GM12878 (cell line): Measurements from ENCODE around the gene LARGE1. TPM values are rescaled to one million over a fixed set of nuclear protein-coding genes. Genes with fewer than 3 reads are reported as not detected.

ENCODE experiments used
- ATAC-seq: fragments of 200-7000 bp; cut with Tn5 transposase; 3 replicates; pipeline ENCODE4 v1.9.1; 2020; ENCODE audit warnings: mild to moderate bottlenecking, moderate library complexity
- BruUV-seq: library from RNA; stranded (reverse); fragments of 400-500 nt; replicated peaks from 2 replicates; lab custom pipeline; 2021; lab: Mats Ljungman, UMichigan
- CTCF ChIA-PET: fragments of 300-600 bp; sonication (Branson Sonifier 250); formaldehyde crosslinking; extraction: SDS; loops from one replicate; lab custom pipeline; 2021; ENCODE audit warnings: inconsistent platforms; lab: Yijun Ruan, JAX
- POLR2A ChIA-PET: fragments of 350-600 bp; formaldehyde crosslinking; extraction: SDS; loops from one replicate; lab custom pipeline; 2021; ENCODE audit warnings: inconsistent platforms; lab: Charles Lee
- RAD21 ChIA-PET: fragments of 300-600 bp; sonication (Branson Sonifier 250); formaldehyde crosslinking; loops from one replicate; lab custom pipeline; 2023; ENCODE audit warnings: antibody characterized with exemption; ENCODE audit not compliant: unreplicated experiment; lab: Charles Lee
- SMC1A ChIA-PET: fragments of 300-600 bp; sonication (Branson Sonifier 250); formaldehyde crosslinking; loops from one replicate; lab custom pipeline; 2023; ENCODE audit not compliant: unreplicated experiment, uncharacterized antibody; lab: Charles Lee
- DNase-seq: peaks from one replicate; pipeline ENCODE4 v3.0.0-alpha.2; 2011; ENCODE audit warnings: low read depth, low spot score
- FAIRE-seq: peaks from 3 replicates; lab custom pipeline; 2011; peaks lifted over from hg19 to GRCh38; lab: Jason Lieb, UNC
- H2AFZ ChIP-seq: 2 replicates; pipeline ENCODE4 v1.6.0; 2011; ENCODE audit warnings: low read depth, low read length, control low read depth; ENCODE audit not compliant: control insufficient read depth
- H3K27ac ChIP-seq: 2 replicates; pipeline ENCODE4 v1.5.1; 2011; ENCODE audit warnings: control low read depth; ENCODE audit not compliant: control insufficient read depth, insufficient read depth
- H3K27me3 ChIP-seq, 2 experiments: replicated peaks in 1 of 2; 2 replicates each; pipeline versions ENCODE4 v1.6.0 to v1.6.1; 2011; ENCODE audit warnings: low read length in 1 of 2; ENCODE audit not compliant: control insufficient read depth in 2 of 2, insufficient read depth in 2 of 2
- H3K36me3 ChIP-seq, 2 experiments: 2 replicates each; pipeline ENCODE4 v1.5.1; 2011; ENCODE audit warnings: low read length in 1 of 2; ENCODE audit not compliant: control insufficient read depth in 2 of 2, insufficient read depth in 2 of 2
- H3K4me1 ChIP-seq: 2 replicates; pipeline ENCODE4 v1.6.1; 2011; ENCODE audit warnings: mild to moderate bottlenecking, low read length, moderate library complexity, mixed read lengths; ENCODE audit not compliant: control insufficient read depth, insufficient read depth
- H3K4me2 ChIP-seq: 2 replicates; pipeline ENCODE4 v1.6.0; 2011; ENCODE audit warnings: control low read depth; ENCODE audit not compliant: control insufficient read depth, insufficient read depth
- H3K4me3 ChIP-seq: fragments of 200-600 bp; sonication (generic); 2 replicates; pipeline ENCODE4 v1.5.1; 2016
- H3K79me2 ChIP-seq: 2 replicates; pipeline ENCODE4 v1.6.0; 2011; ENCODE audit warnings: low read length; ENCODE audit not compliant: control insufficient read depth, insufficient read depth
- H3K9ac ChIP-seq: 2 replicates; pipeline ENCODE4 v1.8.0; 2011; ENCODE audit warnings: low read length, control low read depth, mixed read lengths; ENCODE audit not compliant: control insufficient read depth, insufficient read depth
- H3K9me3 ChIP-seq: replicated peaks from 3 replicates; pipeline ENCODE4 v1.5.1; 2011; ENCODE audit warnings: mild to moderate bottlenecking, low read length; ENCODE audit not compliant: control insufficient read depth, insufficient read depth
- H4K20me1 ChIP-seq: 2 replicates; pipeline ENCODE4 v1.6.0; 2011; ENCODE audit not compliant: control insufficient read depth, insufficient read depth
- EZH2 ChIP-seq: IDR thresholded peaks from 2 replicates; pipeline ENCODE4 v1.6.1; 2012; ENCODE audit warnings: low read depth, mild to moderate bottlenecking, control low read depth, inconsistent platforms, low read length, borderline replicate concordance; ENCODE audit not compliant: control insufficient read depth
- NRF1 ChIP-seq: conservative IDR thresholded peaks from 2 replicates; pipeline ENCODE4 v1.6.1; 2011; ENCODE audit warnings: mild to moderate bottlenecking, low read depth, low read length, improper control_type of control experiment
- POLR2AphosphoS5 ChIP-seq: IDR thresholded peaks from 2 replicates; pipeline ENCODE4 v1.6.1; 2011; ENCODE audit warnings: mild to moderate bottlenecking, low read length, inconsistent platforms
- RCOR1 ChIP-seq: conservative IDR thresholded peaks from 2 replicates; pipeline ENCODE4 v1.6.1; 2012; ENCODE audit warnings: low read depth, low read length, improper control_type of control experiment
- RELA ChIP-seq: fragments of 450-650 bp; IDR thresholded peaks from 2 replicates; pipeline ENCODE4 v1.8.0; 2014; ENCODE audit warnings: borderline replicate concordance; ENCODE audit not compliant: partially characterized antibody
- SIN3A ChIP-seq: IDR thresholded peaks from 2 replicates; pipeline ENCODE4 v1.6.1; 2012; ENCODE audit warnings: low read depth, low read length, improper control_type of control experiment
- TAF1 ChIP-seq: IDR thresholded peaks from 2 replicates; pipeline ENCODE4 v1.6.1; 2011; ENCODE audit warnings: mild to moderate bottlenecking, low read depth, low read length, borderline replicate concordance
- TCF7 ChIP-seq: IDR thresholded peaks from 2 replicates; pipeline ENCODE4 v1.6.1; 2014; ENCODE audit warnings: antibody characterized with exemption, borderline replicate concordance
- ZNF207 ChIP-seq: fragments of 450-650 bp; IDR thresholded peaks from 2 replicates; pipeline ENCODE4 v1.6.1; 2014; ENCODE audit warnings: antibody characterized with exemption, mild to moderate bottlenecking, borderline replicate concordance
- ZNF622 ChIP-seq: fragments of 450-650 bp; IDR thresholded peaks from 2 replicates; pipeline ENCODE4 v1.6.1; 2017; ENCODE audit warnings: mild to moderate bottlenecking, inconsistent platforms
- WGBS: methylation state at CpG from one replicate; pipeline ENCODE4 v1.1.6; 2016; ENCODE audit warnings: low lambda C conversion rate; ENCODE audit not compliant: insufficient replicate concordance, insufficient coverage; ENCODE audit errors: missing lambda C conversion rate; 5-methylcytosine and 5-hydroxymethylcytosine counted together
- in situ Hi-C: fragments of 300-500 bp; cut with MboI; formaldehyde crosslinking; loops from 9 replicates; pipeline ENCODE4 v1.14.3; 2018; ENCODE audit warnings: mixed read lengths
- intact Hi-C: fragments of 100-400 bp; cut with micrococcal nuclease; formaldehyde crosslinking; loops from one replicate; pipeline ENCODE4 v1.14.2; 2022; ENCODE audit not compliant: unreplicated experiment
- polyA plus RNA-seq, 11 experiments: library from polyadenylated mRNA; depleted of rRNA in 4 of 11; unstranded in 6 of 11; stranded (reverse) in 5 of 11; fragments of >200 nt; fragmentation: Nextera tagmentation in 4 of 11; fragmentation: Illumina TruSeq in 1 of 11; extraction: Ambion mirVana in 4 of 11; extraction: Trizol in 1 of 11; gene quantifications; 1 replicate in 1 of 11; 2 replicates in 10 of 11; pipeline versions ENCODE4 v1.2.1 to v1.2.3, GENCODE V29; 2011 to 2016; ENCODE audit warnings: inconsistent platforms in 2 of 11, missing spikeins in 2 of 11, low read depth in 1 of 11
- total RNA-seq, 4 experiments: library from RNA; depleted of rRNA in 3 of 4; stranded (reverse); fragments of >200 nt in 3 of 4; fragmentation: Illumina TruSeq in 1 of 4; extraction: Trizol in 1 of 4; gene quantifications; 2 replicates each; pipeline versions ENCODE4 v1.2.1 to v1.2.3, GENCODE V29; 2013 to 2021
- TF ChIP-seq, protein P1 (sequence below): IDR thresholded peaks from 2 replicates; pipeline ENCODE4 v1.6.1; 2011; ENCODE audit warnings: borderline replicate concordance, low read depth, mild to moderate bottlenecking, moderate library complexity, low read length; ENCODE audit not compliant: insufficient read depth, poor library complexity, severe bottlenecking
- TF ChIP-seq, protein P2 (sequence below): IDR thresholded peaks from 2 replicates; pipeline ENCODE4 v1.6.1; 2012; ENCODE audit warnings: low read depth, low read length, improper control_type of control experiment
- TF ChIP-seq, protein P3 (sequence below): fragments of 450-650 bp; IDR thresholded peaks from 2 replicates; pipeline ENCODE4 v1.6.1; 2018; ENCODE audit warnings: mild to moderate bottlenecking, low read depth, moderate library complexity; ENCODE audit not compliant: partially characterized antibody

The LARGE1 gene
- total and polyA plus RNA-seq, 10 of the 15 experiments (the other 5 are each of a cell fraction or from before 2014, with no cell fraction given): 3.2 to 41.4 (median 17.3) TPM

DNA sequence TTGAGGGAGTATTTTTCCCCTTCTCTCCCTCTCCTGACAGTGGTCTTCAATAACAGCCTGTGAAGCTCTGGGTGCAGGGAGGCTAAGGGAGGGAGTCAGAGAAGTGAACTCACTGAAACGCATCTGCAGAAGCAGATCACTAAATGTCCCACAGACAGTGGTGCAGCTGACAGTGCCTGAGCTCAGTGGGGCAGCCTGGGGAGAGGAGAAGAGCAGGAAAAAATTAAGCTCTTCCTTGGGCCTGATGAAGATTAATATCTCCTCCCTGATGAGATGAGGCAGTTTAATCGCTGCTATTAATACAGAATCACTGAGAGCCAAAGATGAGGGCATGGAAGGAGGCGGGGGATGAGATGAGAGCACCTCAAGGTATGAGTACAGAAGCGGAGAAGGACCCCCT is 180.8 kb downstream of the LARGE1 start:
- no peak overlapping the region for H2AFZ ChIP-seq
- H3K9ac ChIP-seq: no peak overlapping the region
- no peak for DNase-seq
- WGBS: 92% methylated on average over 4 of the region's 4 CpGs
- H3K4me3 ChIP-seq: no peak overlapping the region
- no TSS peak for BruUV-seq
- no peaks in the 10 kb centered on the region for H3K36me3 ChIP-seq
- SMC1A ChIA-PET: no interaction called here
- in situ Hi-C loops (no loop called here), intact Hi-C loops (no loop called here)
- H3K27me3 ChIP-seq: no peaks in the 10 kb centered on the region
- POLR2A ChIA-PET: no interaction called here
- RAD21 ChIA-PET: no interaction called here
- H3K9me3 ChIP-seq: no peaks in the 10 kb centered on the region
- no peaks in the 10 kb centered on the region for H3K4me1 ChIP-seq
- H3K27ac ChIP-seq: no peak overlapping the region
- no peak overlapping the region for H3K4me2 ChIP-seq
- TF ChIP-seq, protein P1, sequence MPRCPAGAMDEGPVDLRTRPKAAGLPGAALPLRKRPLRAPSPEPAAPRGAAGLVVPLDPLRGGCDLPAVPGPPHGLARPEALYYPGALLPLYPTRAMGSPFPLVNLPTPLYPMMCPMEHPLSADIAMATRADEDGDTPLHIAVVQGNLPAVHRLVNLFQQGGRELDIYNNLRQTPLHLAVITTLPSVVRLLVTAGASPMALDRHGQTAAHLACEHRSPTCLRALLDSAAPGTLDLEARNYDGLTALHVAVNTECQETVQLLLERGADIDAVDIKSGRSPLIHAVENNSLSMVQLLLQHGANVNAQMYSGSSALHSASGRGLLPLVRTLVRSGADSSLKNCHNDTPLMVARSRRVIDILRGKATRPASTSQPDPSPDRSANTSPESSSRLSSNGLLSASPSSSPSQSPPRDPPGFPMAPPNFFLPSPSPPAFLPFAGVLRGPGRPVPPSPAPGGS: no peak
- TF ChIP-seq ZNF207 (no peak), RCOR1 (no peak), ZNF622 (no peak), POLR2AphosphoS5 (no peak), TAF1 (no peak), TCF7 (no peak), SIN3A (no peak), RELA (no peak), NRF1 (no peak), EZH2 (no peak)
- TF ChIP-seq, protein P2, sequence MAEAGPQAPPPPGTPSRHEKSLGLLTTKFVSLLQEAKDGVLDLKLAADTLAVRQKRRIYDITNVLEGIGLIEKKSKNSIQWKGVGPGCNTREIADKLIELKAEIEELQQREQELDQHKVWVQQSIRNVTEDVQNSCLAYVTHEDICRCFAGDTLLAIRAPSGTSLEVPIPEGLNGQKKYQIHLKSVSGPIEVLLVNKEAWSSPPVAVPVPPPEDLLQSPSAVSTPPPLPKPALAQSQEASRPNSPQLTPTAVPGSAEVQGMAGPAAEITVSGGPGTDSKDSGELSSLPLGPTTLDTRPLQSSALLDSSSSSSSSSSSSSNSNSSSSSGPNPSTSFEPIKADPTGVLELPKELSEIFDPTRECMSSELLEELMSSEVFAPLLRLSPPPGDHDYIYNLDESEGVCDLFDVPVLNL: no peak
- TF ChIP-seq, protein P3, sequence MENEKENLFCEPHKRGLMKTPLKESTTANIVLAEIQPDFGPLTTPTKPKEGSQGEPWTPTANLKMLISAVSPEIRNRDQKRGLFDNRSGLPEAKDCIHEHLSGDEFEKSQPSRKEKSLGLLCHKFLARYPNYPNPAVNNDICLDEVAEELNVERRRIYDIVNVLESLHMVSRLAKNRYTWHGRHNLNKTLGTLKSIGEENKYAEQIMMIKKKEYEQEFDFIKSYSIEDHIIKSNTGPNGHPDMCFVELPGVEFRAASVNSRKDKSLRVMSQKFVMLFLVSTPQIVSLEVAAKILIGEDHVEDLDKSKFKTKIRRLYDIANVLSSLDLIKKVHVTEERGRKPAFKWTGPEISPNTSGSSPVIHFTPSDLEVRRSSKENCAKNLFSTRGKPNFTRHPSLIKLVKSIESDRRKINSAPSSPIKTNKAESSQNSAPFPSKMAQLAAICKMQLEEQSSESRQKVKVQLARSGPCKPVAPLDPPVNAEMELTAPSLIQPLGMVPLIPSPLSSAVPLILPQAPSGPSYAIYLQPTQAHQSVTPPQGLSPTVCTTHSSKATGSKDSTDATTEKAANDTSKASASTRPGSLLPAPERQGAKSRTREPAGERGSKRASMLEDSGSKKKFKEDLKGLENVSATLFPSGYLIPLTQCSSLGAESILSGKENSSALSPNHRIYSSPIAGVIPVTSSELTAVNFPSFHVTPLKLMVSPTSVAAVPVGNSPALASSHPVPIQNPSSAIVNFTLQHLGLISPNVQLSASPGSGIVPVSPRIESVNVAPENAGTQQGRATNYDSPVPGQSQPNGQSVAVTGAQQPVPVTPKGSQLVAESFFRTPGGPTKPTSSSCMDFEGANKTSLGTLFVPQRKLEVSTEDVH: no peak
- TF ChIP-seq, all 136 proteins: peak for 0
- FAIRE-seq (no peak), ATAC-seq (no peak)
- no peaks in the 10 kb centered on the region for H4K20me1 ChIP-seq
- no peaks in the 10 kb centered on the region for H3K79me2 ChIP-seq
- CTCF ChIA-PET: no interaction called here
